Measurements from ENCODE around the gene RTEL1.
"Not testable (repeated sequence)": the region's sequence is repeated elsewhere in the genome, so short reads cannot be mapped to it uniquely, and the experiment has no call there.

The RTEL1 gene

DNA sequence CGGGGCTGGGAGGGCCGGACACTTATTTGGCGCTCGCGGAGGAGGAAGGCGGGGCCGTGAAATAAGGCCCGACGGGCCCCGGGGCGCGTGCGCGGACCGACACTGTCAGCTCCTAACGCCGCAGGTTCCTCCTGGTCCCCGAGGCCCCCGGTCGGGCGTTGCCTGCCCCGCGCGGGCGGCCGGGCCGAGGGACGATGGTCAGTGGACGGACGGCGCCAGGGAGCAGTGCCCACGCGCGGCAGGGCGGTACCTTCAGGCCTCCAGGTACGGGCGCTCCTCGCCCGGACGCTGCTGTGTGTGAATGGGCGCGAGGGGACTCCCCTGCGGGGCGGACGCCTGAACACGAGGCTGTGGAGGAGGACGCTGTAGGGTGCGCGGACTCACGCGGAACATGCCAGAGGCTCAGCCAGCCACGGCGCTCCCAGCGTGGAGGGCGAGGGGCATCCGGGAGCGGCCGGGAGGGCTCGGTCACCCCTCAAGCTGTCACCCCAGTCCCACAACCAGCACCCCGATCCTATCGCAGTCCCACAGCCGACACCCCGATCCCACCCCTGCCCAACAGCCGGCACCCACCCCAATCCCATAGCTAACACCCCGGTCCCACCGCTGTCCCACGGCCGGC is 30.9 kb upstream of the RTEL1 start:
- peak; percentile 98 for DNase-seq (ENCODE audit: low read depth, low spot score)

- DNase-seq (ENCODE audit: low read depth, low spot score): no peak
These were observed 30.3 kb upstream of the RTEL1 start for GRCh38 chr20:63627751-63628245.

DNA sequence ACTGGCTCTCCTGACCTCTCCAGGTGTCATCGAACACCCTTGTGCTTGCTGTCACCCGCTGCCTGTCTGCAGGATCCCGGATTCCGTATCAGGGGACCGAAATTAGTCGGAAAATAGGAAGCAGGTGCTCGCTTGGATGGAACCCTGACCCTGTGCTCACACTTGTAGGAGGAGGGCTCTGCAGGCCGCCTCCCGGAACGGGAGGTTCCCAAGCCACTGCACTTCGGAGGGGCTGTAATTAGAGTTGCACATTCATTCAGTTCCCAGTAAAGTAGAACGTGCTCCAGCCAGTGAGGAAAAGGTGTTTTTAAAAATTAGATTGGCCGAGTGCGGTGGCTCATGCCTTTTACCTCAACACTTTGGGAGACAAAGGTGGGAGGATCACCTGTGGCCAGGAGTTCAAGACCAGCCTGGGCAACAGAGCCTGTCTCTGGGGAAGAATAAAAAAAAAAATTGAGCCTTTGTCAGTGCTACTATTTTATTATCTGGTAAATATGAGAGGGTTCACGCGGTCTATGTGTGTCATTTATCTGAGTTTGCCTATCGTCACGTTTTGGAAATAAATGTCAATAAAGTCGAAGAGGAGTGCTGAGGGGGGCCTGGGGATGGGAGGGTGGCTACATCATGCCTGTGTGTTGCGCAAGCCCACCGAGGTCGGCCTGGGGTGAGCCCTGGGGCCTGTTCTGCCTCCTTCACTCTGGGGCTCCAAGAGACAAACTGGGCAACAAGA is 29.7 kb upstream of the RTEL1 start:
- peak; percentile 53 for DNase-seq (ENCODE audit: low read depth, low spot score)

DNA sequence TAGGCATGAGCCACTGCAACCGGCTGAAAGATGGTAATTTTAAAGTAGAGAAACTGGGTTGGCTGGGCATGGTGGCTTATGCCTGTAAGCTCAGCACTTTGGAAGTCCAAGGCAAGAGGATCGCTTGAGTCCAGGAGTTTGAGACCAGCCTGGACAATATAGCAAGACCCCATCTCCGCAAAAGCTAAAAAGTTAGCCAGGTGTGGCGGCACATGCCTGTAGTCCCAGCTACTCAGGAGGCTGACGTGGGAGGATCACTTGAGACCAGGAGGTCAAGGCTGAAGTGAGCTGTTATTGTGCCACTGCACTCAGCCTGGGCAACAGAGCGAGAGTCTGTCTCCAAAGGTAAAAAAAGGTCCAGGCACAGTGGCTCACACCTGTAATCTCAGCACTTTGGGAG is 27.2 kb upstream of the RTEL1 start:
- DNase-seq (ENCODE audit: low read depth, low spot score): not testable (repeated sequence)

- DNase-seq (ENCODE audit: low read depth, low spot score): not testable (repeated sequence)
These were observed 26.7 kb upstream of the RTEL1 start for GRCh38 chr20:63631426-63631825.

- no peak for DNase-seq (ENCODE audit: low read depth, low spot score)
These were observed 24.4 kb upstream of the RTEL1 start for GRCh38 chr20:63633732-63634131.

GRCh38 chr20:63635431-63636141 is 22.5 kb upstream of the RTEL1 start:
- no peak for DNase-seq (ENCODE audit: low read depth, low spot score)

DNA sequence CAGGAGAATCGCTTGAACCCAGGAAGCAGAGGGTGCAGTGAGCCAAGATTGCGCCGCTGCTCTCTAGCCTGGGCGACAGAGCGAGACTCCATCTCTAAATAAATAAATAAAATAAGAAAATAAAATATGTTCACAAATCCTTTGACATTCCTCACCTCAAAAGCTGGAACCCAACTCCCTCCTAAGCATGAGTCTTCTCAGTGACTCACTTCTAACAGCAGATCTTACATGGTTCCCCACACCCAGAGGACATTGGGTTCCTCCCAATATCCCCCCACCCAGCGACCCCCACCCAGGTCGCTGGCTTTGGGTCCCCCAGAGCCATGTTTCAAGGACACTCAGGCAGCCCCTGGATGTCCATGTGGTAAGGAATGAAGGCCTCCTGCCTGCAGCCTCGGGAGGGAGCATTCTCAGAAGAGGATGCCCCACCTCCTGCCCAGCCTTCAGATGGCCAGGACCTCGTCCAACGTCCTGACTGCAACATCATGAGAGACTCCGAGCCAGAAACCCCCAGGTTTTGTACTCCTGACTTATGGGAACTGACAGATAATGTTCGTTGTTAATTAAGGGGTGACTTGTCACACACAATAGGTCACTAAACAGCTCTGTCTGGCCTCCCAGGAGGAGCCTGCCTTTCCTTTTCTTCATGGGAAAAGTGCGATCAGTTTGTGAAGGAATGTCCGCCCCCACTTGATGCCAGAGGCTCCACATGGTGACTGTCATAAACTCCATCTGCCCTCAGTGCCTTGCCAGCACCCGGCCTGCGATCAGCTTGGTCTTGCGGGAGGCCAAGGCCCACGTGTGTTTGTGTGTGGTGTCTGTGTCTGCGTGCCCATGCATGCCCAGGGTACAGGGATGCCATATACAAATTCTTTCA is 21.1 kb upstream of the RTEL1 start:
- DNase-seq (ENCODE audit: low read depth, low spot score): no peak

- DNase-seq (ENCODE audit: low read depth, low spot score): no peak
These were observed 18.8 kb upstream of the RTEL1 start for GRCh38 chr20:63639093-63639975.

- no peak for DNase-seq (ENCODE audit: low read depth, low spot score)
These were observed 18.0 kb upstream of the RTEL1 start for GRCh38 chr20:63640086-63640485.

DNA sequence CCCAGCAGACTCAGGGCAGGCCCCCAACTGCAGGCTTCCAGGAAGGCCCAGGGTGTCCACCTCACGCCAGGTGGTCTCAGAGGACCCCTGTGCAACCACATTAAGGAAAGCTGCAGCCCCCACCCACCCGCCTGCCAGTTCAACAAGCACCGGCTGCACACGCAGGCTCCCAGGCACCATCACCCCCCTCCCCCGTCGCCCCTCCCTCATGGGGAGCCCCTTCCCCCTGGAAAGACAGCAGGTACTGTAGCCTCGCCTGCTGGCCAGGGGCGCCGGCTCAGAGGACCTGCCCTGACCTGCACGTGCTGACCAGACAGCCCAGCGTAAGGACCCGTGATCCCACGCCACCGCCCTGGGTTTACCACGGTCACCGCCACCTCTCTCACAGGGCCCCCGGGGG is 17.4 kb upstream of the RTEL1 start:
- not testable (repeated sequence) for DNase-seq (ENCODE audit: low read depth, low spot score)

GRCh38 chr20:63641146-63641791 is 16.8 kb upstream of the RTEL1 start:
- no peak for DNase-seq (ENCODE audit: low read depth, low spot score)

DNA sequence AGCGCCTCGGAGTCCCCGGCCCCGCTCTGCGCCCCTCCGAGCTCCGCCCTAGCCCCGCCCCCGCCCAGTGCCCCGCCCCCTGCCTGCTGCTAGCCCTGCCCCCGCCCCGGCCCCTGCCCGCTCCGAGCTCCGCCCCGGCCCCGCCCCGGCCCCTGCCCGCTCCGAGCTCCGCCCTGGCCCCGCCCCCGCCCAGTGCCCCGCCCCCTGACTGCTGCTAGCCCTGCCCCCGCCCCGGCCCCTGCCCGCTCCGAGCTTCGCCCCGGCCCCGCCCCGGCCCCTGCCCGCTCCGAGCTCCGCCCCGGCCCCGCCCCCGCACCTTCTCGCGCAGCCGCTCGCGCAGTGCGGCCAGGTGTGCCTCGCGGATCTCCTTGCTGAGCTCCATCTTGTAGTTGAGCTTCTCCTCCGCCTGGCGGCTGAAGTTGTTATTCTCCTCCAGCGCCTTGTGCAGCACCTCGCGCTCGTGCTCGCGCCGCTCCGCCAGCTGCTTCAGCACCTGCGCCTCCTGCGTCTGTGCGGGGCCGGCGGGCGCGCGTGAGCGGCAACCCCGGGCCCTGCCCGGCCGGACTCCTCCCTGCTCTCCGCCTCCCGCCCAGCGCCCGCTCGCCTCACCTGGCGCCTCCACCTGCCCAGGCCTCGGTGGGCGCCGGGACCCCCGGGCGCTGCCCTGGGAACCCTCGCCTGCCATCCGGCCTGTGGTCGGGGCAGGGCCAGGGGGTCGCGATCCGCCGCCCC is 16.2 kb upstream of the RTEL1 start:
- peak; percentile 91 for DNase-seq (ENCODE audit: low read depth, low spot score)

DNA sequence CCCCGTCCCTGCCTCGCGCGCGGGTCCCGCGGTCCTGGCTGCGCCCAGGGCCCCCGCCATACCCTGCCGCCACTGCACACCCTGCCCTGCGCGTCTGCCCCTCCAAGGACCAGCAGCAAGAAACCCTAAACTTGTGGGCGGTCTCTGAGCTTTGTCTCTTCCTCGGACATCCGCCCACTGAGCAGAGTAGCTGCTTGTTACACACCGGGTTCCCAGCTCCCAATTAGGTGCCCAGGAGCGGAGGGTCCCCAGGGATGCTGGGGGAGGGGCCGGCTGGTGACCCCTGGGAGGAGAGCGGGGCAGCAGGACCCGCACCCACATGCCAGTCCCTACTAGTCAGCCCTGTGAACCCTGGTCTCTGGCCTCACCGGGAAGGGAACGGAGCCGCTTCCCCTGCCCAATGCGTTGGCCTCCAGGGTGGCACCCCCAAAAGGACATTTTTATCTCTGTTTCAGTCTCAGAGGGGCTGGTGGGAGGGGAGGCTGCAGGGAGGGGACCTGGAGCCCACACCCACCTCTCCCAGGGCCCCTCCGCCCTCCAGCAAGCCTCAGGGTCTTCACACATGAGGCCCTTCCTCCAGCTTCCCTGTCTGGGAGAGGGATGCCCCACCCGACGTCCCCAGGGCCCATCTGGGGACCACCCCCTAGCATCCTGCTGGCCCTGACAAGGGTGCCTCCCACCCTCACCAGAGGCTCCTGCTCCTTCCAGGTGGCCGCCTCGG is 15.4 kb upstream of the RTEL1 start:
- no peak for DNase-seq (ENCODE audit: low read depth, low spot score)

DNA sequence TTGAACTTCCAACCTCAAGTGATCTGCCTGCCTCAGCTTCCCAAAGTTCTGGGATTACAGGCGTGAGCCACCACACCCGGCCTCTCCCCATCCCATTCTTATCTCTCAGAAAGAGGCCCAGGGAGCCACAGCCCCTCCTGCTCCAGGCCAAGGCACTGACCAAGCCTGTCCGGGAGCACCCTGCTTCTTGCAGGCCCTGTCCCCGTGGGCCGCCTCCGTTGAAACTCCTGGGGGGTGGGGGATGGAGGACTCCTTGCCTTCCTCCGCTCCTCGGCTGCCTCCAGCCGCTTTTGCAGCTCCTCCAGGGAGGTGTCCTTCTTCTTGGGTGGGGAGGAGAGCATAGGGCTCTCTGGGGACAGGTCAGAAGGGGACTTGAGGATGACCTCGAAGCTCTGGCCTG is 14.6 kb upstream of the RTEL1 start:
- no peak for DNase-seq (ENCODE audit: low read depth, low spot score)

DNA sequence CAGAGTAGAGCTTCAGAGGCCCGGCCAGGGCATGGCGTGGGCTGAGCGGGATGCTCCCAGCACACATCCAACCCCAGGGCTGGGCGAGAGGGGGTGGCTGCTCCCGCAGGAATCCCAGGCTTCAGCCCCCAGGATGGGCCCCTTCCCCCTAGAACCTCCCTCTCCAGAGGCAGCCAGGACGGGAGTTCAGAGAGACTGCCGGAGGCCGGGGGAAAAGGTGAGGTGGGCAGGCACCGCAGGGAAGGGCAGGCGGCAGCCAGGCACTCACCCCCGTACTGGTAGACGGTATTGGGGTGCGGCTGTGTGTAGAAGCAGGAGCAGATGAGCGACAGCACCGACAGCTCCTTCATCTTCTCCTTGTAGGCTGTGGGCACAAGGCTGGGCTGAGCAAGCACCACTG is 14.2 kb upstream of the RTEL1 start:
- DNase-seq (ENCODE audit: low read depth, low spot score): no peak

DNA sequence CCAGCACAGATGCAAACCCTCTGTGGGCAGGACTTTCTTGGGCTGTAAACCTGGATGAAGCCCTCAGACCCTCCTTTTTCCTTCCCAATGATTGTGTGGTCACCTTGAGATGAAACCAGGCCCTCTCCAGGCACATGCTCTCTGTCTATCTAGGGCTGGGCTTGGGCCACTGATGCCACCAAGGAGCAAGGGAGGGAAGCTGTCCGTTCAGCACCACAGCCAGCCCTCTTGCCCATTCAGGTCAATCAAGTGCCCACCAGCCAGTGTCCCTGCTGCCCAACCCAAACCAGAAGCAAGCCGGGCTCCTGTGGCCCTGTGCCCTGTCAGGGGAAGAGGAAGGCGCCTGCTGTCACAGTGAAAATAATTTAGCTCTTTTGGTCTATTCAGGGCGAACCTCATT is 12.9 kb upstream of the RTEL1 start:
- DNase-seq (ENCODE audit: low read depth, low spot score): no peak

- no peak for DNase-seq (ENCODE audit: low read depth, low spot score)
These were observed 9.9 kb upstream of the RTEL1 start for GRCh38 chr20:63648190-63648589.

Measured in astrocyte of the hippocampus (primary cell).